K562 (cell line): ENCODE results near the gene XPO1. TPM values are rescaled to one million over a fixed set of nuclear protein-coding genes. Genes with fewer than 3 reads are reported as not detected.

Source experiments
- CBFA2T2 ChIP-seq: fragments of 450-650 bp; conservative IDR thresholded peaks from 2 replicates; pipeline ENCODE4 v1.6.1; 2017; ENCODE audit warnings: mild to moderate bottlenecking
- CHD1 ChIP-seq: fragments of 200-600 bp; sonication (generic); IDR thresholded peaks from one replicate; pipeline ENCODE4 v1.6.1; 2012; ENCODE audit warnings: mild to moderate bottlenecking, moderate library complexity, low read length, inconsistent platforms
- DACH1 ChIP-seq: fragments of 450-650 bp; IDR thresholded peaks from 2 replicates; pipeline ENCODE4 v1.6.1; 2018; ENCODE audit not compliant: partially characterized antibody
- HDAC1 ChIP-seq, 2 experiments: fragments of 450-650 bp; IDR thresholded peaks; 2 replicates each; pipeline ENCODE4 v1.6.1; 2016 to 2017; ENCODE audit warnings: inconsistent platforms in 1 of 2, mild to moderate bottlenecking in 1 of 2, moderate library complexity in 1 of 2
- L3MBTL2 ChIP-seq: fragments of 450-650 bp; IDR thresholded peaks from 2 replicates; pipeline ENCODE4 v1.6.1; 2016; ENCODE audit warnings: mild to moderate bottlenecking, moderate library complexity
- NFIX ChIP-seq: fragments of 250-450 bp; sonication (Bioruptor Pico); IDR thresholded peaks from 2 replicates; pipeline ENCODE4 v1.4.0; 2020; ENCODE audit warnings: low read depth, mild to moderate bottlenecking, moderate library complexity
- RBM22 ChIP-seq: fragments of 200-400 bp; formaldehyde crosslinking; IDR thresholded peaks from 2 replicates; pipeline ENCODE4 v1.6.1; 2018; ENCODE audit warnings: low read length, low read depth; ENCODE audit not compliant: poor library complexity, severe bottlenecking
- SOX6 ChIP-seq: fragments of 450-650 bp; IDR thresholded peaks from 2 replicates; pipeline ENCODE4 v1.6.1; 2014; ENCODE audit warnings: mild to moderate bottlenecking
- WHSC1 ChIP-seq: IDR thresholded peaks from one replicate; pipeline ENCODE4 v1.6.1; 2012; ENCODE audit warnings: low read length, control low read depth, inconsistent platforms
- ZFP36 ChIP-seq: fragments of 150-350 bp; IDR thresholded peaks from 2 replicates; pipeline ENCODE4 v1.6.1; 2018; ENCODE audit warnings: low read length, low read depth; ENCODE audit not compliant: partially characterized antibody
- polyA plus RNA-seq, 8 experiments: library from polyadenylated mRNA; depleted of rRNA in 4 of 8; stranded (reverse) in 5 of 8; unstranded in 3 of 8; fragments of >200 nt; fragmentation: Nextera tagmentation in 2 of 8; fragmentation: Illumina TruSeq in 1 of 8; extraction: Ambion mirVana in 2 of 8; extraction: Trizol in 1 of 8; gene quantifications; 2 replicates each; pipeline versions ENCODE4 v1.2.1 to v1.2.3, GENCODE V29; 2011 to 2014; ENCODE audit warnings: inconsistent platforms in 1 of 8, missing spikeins in 1 of 8
- total RNA-seq, 7 experiments: library from RNA; depleted of rRNA in 6 of 7; stranded (reverse); fragments of >200 nt in 6 of 7; fragmentation: Illumina TruSeq in 2 of 7; extraction: Trizol in 2 of 7; gene quantifications; 2 replicates each; pipeline versions ENCODE4 v1.2.1 to v1.2.3, GENCODE V29; 2011 to 2021; ENCODE audit warnings: low replicate concordance in 1 of 7
- TF ChIP-seq, protein P1 (sequence below): sonication (generic); formaldehyde crosslinking; IDR thresholded peaks from 2 replicates; pipeline ENCODE4 v1.8.0; 2023; ENCODE audit warnings: missing genetic modification reagents, mild to moderate bottlenecking, borderline replicate concordance
- TF ChIP-seq, protein P2 (sequence below), 2 experiments: fragments of 450-650 bp in 1 of 2; sonication (generic) in 1 of 2; formaldehyde crosslinking in 1 of 2; IDR thresholded peaks in 1 of 2; conservative IDR thresholded peaks in 1 of 2; 2 replicates each; pipeline versions ENCODE4 v1.6.1 to v1.8.1; 2016 to 2023; ENCODE audit warnings: mild to moderate bottlenecking in 2 of 2, moderate library complexity in 2 of 2, inconsistent platforms in 1 of 2, missing genetic modification reagents in 1 of 2
- TF ChIP-seq, protein P3 (sequence below): fragments of 450-650 bp; formaldehyde crosslinking; IDR thresholded peaks from 2 replicates; pipeline ENCODE4 v1.4.0; 2020; ENCODE audit warnings: mild to moderate bottlenecking
- TF ChIP-seq, protein P4 (sequence below): fragments of 250-450 bp; sonication (Bioruptor Pico); IDR thresholded peaks from 2 replicates; pipeline ENCODE4 v1.4.0; 2020; ENCODE audit warnings: mild to moderate bottlenecking
- TF ChIP-seq, protein P5 (sequence below): fragments of 250-450 bp; sonication (Bioruptor Pico); IDR thresholded peaks from 2 replicates; pipeline ENCODE4 v1.5.0; 2022; ENCODE audit warnings: mild to moderate bottlenecking

Gene XPO1
- total and polyA plus RNA-seq, 9 of the 15 experiments (the other 6 are each of a cell fraction or from before 2014, with no cell fraction given), result 86.2 to 307 (median 216) TPM

DNA sequence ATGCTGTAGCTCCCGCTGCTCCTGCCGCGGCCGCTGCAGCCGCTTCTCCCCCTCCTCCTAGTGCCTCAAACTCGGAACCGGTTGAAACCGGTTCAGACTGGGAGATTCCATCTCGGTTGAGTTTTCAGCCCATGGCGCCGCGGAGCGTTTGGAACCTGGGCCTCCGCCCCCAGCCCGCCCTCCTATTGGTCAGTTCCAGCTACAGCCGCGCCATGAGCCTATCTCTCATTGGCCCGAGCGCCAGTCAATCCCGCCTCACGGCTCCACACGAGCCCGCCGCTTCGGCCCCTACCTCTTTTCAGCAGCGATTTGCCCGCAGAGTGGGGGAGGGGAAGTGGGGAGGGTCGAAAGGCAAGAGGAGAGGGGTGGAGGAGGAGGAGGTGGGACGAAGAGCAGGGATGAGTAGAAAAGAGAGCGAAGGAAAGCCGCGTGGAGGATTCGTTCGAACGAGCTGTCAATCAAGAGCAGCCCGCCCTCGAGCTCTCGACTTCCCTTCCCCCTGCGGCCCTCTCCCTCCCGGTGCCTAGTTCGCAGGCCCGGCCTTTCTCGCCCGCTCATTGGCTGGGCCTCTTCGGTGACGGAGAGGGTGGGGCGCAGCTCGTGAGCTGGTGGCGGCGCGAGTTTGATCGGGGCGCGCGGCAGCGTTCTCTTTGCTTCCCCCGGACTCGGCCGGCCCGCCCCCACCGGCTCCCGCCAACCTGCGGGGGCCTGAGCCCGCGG lies at the start of gene XPO1 (continued):
- TF ChIP-seq DACH1, result no peak
- TF ChIP-seq, protein P1, sequence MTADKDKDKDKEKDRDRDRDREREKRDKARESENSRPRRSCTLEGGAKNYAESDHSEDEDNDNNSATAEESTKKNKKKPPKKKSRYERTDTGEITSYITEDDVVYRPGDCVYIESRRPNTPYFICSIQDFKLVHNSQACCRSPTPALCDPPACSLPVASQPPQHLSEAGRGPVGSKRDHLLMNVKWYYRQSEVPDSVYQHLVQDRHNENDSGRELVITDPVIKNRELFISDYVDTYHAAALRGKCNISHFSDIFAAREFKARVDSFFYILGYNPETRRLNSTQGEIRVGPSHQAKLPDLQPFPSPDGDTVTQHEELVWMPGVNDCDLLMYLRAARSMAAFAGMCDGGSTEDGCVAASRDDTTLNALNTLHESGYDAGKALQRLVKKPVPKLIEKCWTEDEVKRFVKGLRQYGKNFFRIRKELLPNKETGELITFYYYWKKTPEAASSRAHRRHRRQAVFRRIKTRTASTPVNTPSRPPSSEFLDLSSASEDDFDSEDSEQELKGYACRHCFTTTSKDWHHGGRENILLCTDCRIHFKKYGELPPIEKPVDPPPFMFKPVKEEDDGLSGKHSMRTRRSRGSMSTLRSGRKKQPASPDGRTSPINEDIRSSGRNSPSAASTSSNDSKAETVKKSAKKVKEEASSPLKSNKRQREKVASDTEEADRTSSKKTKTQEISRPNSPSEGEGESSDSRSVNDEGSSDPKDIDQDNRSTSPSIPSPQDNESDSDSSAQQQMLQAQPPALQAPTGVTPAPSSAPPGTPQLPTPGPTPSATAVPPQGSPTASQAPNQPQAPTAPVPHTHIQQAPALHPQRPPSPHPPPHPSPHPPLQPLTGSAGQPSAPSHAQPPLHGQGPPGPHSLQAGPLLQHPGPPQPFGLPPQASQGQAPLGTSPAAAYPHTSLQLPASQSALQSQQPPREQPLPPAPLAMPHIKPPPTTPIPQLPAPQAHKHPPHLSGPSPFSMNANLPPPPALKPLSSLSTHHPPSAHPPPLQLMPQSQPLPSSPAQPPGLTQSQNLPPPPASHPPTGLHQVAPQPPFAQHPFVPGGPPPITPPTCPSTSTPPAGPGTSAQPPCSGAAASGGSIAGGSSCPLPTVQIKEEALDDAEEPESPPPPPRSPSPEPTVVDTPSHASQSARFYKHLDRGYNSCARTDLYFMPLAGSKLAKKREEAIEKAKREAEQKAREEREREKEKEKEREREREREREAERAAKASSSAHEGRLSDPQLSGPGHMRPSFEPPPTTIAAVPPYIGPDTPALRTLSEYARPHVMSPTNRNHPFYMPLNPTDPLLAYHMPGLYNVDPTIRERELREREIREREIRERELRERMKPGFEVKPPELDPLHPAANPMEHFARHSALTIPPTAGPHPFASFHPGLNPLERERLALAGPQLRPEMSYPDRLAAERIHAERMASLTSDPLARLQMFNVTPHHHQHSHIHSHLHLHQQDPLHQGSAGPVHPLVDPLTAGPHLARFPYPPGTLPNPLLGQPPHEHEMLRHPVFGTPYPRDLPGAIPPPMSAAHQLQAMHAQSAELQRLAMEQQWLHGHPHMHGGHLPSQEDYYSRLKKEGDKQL (CRISPR knock-in tag), result no peak
- TF ChIP-seq, protein P2, sequence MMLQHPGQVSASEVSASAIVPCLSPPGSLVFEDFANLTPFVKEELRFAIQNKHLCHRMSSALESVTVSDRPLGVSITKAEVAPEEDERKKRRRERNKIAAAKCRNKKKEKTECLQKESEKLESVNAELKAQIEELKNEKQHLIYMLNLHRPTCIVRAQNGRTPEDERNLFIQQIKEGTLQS (IDR thresholded peaks at IDR 0.05), result no peak; the same call in 1 of the 2 replicates
- TF ChIP-seq, protein P2 (CRISPR knock-in tag; conservative IDR thresholded peaks at IDR 0.05), result no peak
- TF ChIP-seq HDAC1 (IDR thresholded peaks at IDR 0.05), result peak in 1 of 2 experiments; percentile 63; a peak in 1 of 4 replicates
- peak; percentile 57 for TF ChIP-seq ZFP36
- TF ChIP-seq L3MBTL2, result no peak; the same call in 1 of the 2 replicates
- no peak for TF ChIP-seq CBFA2T2
- TF ChIP-seq SOX6, result 0 out of 2 replicates have a peak, but pooled peaks have one; percentile 53
- no peak for TF ChIP-seq RBM22
- TF ChIP-seq CHD1, result no peak
- no peak for TF ChIP-seq NFIX (CRISPR knock-in tag)
- TF ChIP-seq, protein P3, sequence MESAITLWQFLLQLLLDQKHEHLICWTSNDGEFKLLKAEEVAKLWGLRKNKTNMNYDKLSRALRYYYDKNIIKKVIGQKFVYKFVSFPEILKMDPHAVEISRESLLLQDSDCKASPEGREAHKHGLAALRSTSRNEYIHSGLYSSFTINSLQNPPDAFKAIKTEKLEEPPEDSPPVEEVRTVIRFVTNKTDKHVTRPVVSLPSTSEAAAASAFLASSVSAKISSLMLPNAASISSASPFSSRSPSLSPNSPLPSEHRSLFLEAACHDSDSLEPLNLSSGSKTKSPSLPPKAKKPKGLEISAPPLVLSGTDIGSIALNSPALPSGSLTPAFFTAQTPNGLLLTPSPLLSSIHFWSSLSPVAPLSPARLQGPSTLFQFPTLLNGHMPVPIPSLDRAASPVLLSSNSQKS (CRISPR knock-in tag), result no peak
- no peak for TF ChIP-seq WHSC1
- TF ChIP-seq, protein P4, sequence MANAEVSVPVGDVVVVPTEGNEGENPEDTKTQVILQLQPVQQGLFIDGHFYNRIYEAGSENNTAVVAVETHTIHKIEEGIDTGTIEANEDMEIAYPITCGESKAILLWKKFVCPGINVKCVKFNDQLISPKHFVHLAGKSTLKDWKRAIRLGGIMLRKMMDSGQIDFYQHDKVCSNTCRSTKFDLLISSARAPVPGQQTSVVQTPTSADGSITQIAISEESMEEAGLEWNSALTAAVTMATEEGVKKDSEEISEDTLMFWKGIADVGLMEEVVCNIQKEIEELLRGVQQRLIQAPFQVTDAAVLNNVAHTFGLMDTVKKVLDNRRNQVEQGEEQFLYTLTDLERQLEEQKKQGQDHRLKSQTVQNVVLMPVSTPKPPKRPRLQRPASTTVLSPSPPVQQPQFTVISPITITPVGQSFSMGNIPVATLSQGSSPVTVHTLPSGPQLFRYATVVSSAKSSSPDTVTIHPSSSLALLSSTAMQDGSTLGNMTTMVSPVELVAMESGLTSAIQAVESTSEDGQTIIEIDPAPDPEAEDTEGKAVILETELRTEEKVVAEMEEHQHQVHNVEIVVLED, result 0 out of 2 replicates have a peak, but pooled peaks have one; percentile 36
- TF ChIP-seq, protein P5, sequence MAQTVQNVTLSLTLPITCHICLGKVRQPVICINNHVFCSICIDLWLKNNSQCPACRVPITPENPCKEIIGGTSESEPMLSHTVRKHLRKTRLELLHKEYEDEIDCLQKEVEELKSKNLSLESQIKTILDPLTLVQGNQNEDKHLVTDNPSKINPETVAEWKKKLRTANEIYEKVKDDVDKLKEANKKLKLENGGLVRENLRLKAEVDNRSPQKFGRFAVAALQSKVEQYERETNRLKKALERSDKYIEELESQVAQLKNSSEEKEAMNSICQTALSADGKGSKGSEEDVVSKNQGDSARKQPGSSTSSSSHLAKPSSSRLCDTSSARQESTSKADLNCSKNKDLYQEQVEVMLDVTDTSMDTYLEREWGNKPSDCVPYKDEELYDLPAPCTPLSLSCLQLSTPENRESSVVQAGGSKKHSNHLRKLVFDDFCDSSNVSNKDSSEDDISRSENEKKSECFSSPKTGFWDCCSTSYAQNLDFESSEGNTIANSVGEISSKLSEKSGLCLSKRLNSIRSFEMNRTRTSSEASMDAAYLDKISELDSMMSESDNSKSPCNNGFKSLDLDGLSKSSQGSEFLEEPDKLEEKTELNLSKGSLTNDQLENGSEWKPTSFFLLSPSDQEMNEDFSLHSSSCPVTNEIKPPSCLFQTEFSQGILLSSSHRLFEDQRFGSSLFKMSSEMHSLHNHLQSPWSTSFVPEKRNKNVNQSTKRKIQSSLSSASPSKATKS (CRISPR knock-in tag), result no peak
